ENCODE measurements around the gene UBE2H.
"Not testable (repeated sequence)": the region's sequence is repeated elsewhere in the genome, so short reads cannot be mapped to it uniquely, and the experiment has no call there.

UBE2H gene

DNA sequence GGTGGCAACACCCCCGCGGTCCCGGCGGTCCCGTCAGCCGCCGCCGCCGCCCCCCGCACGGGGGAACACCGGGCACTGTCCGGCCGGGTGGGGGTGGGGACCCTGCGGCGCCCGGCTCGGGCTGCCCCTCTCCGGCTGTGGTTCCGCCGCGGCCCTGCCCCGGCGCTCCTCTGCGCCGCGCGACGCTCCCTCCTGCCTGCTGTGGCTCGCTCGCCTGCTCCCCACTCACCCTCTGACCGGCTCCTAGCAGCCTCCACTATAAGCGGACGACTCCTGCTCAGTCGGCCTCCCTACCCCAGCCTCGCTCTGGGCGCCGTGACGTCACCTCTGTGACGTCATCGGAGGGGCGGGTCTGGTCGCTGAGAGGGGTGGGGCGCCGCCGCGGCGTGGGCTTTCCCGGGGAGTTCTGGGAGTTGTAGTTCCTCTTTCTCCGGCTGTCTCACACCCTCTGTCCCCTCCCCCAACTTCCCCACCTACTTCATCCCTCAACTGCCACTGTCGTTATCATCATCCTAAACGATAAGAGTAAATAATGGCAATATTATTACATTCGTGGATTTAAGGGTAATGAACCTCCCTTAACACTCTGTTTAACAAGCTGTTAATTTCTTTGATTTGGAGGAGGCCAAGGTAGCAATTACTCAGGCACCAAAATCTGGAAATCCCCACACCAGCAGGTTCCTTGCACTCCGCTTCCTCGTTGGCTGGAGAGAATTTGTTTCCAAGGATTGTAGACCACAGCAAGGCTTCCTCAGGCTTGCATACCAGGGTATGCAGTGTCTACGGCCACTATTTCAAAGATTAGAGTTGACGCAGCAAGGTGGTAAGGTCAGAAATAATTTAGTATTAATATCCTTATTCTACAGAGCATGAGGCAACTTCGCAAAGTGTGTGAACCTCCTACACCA is at the start of gene UBE2H:
Gene UBE2H, minus strand, starts transcription at position 308 of the 908 bp plus-strand sequence. CDS start 405 bp downstream, outside the sequence.
- DNase-seq (ENCODE audit: low read depth), result peak; percentile 93

DNA sequence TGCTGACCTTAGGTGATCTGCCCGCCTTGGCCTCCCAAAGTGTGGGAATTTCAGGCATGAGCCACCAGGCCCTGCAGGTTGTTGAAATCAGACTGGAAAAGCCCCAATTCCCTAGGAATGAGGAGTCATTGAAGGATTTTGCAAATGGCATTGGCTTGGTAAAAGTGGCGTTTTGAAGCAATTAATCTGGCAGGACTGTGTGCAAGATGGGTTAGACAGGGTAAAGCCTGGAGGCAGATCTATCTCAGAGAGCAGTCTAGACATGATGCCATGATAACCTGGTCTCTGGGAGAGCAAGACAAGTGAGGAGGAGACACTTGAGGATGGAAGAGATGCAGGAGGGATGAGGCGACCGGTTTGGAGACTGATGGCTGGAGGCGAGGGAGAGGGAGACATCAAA is 45.7 kb upstream of the UBE2H start:
- no peak for DNase-seq (ENCODE audit: low read depth)

DNA sequence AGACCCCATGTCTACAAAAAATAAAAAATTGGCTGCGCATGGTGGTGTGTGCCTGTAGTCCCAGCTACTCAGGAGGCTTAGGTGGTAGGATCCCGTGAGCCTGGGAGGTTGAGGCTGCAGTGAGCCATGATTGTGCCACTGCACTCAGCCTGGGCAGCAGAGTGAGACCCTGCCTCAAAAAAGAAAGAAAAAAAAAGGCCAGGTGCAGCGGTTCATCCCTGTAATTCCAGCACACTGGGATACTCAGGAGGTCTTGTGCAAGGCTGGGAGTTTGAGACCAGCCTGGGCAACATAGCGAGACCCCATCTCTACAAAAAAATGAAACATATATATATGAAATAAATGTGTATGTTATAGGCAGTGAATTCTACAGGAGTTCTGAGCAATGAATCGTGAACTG is 44.5 kb upstream of the UBE2H start:
- DNase-seq (ENCODE audit: low read depth), result no peak

DNA sequence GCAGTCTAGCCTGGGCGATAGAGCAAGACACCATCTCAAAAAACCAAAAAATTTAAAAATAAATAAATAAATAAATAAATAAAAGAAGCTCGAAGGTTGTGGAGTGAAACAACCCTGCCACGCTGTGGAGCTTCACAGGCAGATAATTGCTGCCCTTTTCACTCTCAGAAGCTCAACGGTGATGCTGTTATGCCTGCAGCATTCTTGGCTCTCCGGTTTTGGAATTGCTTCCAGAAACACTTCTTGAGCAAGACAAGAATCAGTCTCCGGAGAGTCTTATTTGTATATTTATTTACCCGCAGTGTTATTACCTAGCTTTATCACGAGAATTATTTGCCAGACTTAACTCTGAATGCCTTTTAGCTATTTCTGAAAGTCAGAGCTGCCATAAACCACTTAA is 40.5 kb upstream of the UBE2H start:
- DNase-seq (ENCODE audit: low read depth), result no peak

DNA sequence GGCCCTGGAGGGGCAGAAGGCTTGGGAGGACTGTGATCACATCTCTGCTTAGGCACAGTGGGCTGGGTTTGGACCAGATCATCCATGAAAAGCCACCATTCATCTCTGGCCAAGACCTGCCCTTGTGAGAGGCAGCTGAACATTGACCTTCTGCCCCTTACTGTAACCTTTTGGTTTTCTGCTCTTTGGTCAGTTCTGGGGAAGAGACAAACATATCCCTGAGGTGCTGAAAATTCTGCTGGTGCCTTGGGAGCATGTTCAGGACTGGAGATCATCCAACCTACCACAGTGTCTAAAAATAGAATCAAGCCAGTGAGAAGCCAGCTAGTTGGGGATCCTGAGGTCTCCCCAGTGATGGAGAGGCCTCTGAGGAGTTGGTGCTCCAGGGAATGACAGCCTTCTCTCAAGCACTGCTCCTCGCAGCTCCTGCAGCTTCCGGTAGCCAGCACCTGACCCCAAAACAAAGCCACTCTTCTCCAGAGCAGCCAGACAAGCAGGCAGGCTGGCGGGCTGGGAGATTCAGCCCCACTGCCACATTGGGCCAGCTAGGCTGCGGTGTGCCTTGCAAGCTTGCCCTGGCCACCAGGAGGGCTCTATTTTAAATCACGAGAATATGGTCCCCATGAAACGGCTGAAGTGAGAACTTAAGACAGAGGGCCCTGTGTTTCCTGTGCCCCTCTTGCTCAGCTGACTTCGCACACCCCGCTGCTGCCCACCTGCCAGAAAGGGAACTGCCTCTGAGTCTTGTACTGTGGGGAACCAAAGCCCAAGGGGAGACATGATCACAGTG is 37.8 kb upstream of the UBE2H start:
- DNase-seq (ENCODE audit: low read depth), result no peak

DNA sequence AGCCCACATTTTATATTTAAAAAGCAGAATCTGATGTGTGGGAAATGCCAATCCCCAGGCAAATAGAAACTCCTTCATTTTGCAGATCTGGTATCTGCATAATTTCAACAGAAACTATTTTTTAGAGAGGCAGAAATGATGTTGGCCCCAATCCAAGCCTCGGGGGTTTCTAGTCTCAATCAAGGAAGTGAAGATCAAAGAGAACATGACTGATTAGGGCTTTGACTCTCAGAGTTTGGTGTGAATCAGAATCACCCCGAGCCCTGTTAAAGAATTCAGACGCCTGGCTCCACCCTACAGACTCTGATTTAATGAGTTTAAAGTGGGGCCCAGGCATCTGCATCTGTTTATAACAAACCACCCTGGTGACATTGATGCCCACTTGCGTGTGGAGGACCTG is 36.7 kb upstream of the UBE2H start:
- DNase-seq (ENCODE audit: low read depth), result peak; percentile 12

DNA sequence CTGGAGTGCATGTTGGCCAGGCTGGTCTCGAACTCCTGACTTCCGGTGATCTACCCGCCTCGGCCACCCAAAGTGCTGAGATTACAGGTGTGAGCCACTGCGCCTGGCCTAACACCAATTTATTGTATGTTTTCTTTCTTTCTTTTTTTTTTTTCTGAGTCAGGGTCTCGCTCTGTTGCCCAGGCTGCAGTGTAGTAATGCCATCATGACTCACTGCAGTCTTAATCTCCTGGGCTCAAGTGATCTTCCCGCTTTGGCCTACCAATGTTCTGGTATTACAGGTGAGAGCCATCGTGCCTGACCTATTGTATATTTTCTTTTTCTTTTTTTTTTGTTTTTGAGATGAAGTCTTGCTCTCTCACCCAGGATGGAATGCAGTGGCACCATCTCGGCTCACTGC is 33.8 kb upstream of the UBE2H start:
- no peak for DNase-seq (ENCODE audit: low read depth)

DNA sequence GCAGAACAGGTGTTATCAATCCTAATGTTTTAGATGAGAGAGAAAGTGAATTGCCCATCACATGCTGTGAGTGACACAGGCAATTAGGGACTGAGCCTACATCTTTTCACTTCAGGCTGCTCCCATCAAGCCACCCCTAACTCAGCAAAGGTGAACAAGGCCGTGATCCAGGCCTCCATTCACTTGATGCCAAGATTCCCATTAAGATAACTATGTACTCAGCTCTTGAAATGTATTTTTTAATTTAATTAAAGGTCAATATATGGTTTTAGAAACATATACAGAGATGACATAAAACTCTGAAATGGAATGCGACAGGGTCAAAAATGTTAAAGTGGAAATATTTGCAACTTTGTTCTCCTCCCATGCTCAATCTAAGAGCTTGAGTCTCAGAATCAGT is 27.9 kb upstream of the UBE2H start:
- no peak for DNase-seq (ENCODE audit: low read depth)

DNA sequence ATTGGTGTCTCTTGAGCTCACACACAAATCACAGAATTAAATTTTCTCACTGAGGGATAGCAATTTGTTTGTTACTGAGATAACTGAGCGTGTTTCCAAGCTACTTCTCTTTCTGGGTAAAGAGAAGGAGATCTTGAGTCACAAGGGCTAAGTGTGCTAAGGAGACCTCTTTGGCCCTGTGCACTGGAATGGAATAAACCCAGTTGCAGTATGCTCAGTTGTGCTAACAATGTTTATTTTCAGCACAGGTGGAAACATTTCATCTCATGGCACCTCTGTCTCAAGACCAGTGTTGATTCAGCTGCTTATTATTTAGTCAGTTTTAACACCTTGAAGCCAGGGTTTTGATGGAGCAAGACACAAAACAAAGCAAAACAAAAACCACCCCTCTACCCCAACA is 22.5 kb upstream of the UBE2H start:
- no peak for DNase-seq (ENCODE audit: low read depth)

DNA sequence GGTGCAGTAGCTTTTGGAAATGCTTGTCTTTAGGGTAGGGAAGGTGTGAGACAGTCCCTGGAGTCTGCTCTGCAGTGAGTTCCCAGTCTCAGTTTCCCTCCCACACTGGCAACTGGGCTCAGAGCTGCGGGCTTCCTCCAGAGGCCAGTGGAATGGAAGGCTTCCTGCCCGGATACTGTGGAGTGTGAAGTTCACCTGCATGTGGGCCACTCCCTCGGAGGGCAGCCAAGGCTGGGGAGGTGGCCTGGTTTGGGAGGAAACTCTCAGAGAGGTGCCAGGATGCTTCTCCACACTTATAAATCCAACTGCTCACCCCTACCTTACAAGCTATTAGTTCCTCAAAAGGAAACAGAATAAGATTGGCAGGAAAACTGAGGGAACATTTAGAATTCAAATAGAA is 18.1 kb upstream of the UBE2H start:
- no peak for DNase-seq (ENCODE audit: low read depth)

DNA sequence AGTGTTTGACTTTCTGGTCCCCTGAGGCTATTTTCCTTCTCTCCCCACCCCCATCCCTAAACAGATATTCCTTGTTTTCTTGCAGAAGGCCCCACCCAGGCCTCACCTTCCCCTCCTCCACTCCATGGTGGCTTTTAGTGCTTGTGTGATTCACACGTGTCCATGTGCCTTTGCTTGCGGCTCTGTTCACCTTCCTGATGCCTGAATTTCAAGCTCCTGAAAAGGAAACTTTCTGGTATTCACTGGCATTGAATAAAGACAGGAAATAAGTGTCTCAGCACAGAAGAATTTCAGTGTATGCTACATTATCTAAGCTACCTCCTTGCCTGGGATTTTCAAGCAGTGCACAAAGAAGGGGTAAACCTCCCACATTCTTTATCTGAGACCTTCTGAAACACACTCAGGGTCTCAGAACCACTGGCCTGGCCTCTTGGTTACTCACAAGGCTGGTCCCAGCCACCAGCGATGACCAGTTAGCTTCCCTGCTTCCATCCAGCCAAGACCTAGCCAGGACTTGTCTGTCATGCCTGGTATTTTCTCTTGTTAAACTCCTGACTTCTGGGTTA is 17.2 kb upstream of the UBE2H start:
- DNase-seq (ENCODE audit: low read depth), result no peak

DNA sequence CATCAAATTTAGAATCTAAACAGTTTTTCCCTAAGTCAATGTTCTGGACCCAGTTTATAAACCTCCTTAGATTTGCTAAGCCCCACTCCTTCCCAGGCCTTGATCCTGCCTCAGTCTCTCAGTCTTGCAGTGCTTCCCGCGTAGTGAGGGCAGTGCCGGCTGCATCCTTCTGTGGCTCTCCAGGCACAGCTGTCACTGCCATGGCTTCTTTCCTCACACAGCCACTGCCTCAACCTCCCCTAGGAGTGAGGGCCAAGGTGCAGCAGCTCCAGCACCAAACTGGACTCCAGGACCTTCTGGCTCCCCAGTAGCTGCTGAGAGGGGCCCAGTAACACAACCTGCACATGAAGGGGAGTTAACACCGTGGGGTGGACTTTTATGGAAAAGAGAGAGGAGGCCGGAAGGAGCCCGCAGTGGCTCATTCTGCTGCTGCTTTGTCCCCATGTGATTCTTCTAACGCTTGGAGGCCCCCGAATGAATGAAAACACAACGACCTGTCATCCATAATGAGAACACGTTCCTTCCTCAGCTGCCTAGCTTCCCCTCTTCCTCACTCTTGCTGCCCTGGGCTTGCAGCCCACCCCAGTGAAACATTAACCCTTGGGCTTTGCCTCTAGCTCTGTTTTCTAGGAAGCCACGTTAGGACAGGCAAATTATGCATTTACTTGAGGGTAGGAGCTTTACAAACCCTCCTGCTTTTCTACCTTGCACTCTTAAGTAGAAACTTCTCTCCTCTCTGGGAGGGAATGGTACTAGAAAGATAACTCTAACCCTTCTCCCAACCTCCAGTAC is 16.0 kb upstream of the UBE2H start:
- DNase-seq (ENCODE audit: low read depth), result no peak

DNA sequence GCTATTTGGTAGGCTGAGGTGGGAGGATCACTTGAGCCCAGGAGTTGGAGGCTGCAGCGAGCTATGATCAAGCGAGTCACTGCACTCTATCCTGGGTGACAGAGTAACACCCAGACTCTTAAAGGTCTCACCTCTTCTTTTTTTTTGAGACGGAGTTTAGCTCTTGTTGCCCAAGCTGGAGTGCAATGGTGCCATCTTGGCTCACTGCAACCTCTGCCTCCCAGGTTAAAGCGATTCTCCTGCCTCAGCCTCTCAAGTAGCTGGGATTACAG is 7.4 kb upstream of the UBE2H start:
- not testable (repeated sequence) for DNase-seq (ENCODE audit: low read depth)

DNA sequence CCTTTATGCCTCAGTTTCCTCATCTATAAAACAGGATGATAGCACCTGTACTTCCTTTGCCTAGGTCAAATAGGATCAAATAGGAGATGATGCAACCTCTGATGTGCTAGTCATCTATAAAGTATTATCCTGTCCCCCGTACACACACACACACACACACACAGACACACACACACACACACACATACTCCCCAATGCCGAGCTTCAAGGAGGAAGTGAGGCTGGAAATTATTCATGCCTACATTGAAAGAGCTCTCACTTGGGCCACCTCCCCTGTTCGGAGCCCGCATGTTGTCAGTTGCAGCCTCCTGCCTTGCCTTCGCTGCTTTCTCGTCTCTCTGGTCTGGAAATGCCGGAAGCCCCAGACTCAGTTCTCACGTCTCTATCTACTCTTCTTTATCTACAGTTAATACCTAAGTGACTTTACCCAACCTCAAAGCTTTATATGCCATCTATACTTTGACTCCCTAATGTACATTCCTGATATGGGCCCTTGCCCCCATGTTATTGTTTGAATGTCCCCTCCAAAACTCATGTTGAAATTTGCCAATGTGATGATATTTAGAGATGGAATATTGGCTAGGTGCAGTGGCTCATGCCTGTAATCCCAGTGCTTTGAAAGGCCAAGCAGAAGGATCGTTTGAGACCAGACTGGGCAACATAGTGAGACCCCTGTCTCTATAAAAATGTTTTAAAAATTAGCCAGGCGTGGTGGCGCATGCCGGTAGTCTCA is 6.9 kb upstream of the UBE2H start:
- DNase-seq (ENCODE audit: low read depth), result no peak

DNA sequence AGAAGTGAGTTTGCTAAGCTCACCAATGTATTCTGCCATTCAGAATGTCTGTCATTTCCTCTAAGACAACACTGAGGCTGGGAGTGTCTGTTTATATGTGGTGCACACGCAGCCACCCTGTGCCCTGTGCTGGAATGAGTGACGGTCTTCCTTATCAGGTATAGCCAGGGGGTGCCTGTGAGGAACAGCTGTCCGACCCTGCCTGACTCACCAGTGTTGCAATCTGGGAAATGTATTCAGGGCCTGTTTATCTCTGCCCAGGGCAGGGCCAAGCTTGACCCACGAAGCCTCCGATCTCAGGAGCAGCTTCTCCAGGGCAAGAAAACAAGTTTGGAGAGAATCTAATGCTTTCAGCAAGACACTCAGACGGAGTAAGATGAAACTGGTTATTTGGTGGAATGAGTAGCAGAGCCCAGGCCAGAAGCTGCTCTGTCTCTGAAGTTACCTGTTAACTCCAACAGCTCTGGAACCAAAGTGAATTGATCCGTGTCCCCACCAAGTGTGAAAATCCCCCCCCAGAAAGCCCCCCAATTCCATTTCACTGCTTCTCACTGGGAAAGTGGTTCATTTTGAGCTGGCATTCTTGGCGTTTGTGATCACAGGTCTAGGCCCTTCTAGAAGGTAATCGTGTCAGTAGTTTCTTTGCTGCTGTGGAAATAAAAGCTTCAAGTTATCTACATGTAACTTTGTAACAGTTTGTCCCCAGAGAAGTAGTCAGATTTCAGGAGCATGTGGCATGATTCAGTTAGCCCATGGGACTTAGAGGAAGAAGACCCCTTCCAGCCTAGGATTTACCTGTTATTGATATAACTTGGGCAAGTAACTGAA is 6.1 kb upstream of the UBE2H start:
- no peak for DNase-seq (ENCODE audit: low read depth)

DNA sequence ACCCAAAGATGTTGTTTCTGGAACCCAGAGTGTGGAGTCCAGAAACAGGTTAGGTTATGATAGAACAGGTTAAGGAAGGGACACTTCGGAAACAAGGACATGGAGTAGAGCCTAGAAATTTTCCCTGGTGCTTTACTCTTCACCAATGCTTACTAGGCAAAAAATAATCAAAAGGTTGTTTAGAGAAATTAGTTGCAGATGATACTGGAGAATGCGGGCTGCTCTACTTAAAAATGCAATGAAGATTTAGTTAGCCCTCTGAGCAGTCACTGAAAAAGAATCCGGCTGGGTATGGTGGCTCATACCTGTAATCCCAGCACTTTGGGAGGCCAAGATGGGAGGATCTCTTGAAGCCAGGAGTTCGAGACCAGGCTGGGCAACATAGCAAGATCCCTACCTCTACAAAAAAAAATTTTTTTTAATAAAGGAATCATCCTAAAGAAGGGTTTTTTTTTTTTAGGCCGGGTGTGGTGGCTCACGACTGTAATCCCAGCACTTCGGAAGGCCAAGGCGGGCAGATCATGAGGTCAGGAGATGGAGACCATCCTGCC is 3.3 kb upstream of the UBE2H start:
- no peak for DNase-seq (ENCODE audit: low read depth)

DNA sequence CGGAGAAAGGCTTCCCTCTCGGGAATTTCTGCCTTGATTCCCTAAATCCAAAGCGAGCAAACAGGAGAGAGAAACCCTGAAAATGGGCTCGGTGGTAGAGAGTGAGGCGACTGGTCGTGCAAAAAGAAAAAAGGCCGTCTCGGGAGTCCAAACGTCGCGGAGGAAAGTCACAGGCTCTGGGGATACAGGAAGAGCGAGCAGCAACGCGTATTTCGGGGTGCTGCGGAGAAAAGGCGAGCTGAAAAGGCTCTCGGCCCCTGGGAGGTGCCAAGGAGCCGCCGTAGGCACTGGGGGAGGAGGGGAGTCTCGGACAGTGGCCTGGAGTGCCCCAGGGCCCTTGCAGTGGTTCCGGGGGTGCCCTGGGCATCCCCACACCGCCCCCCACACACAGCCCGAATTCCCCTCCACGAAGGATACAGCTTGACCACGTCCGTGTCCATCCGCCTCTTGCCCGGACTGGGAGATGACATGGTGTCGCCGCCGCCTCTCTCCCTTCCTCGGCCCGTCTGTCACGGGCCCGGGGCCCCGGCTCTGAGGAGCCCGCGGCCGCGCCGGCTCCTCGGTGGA is 591 bp downstream of the UBE2H start:
- DNase-seq (ENCODE audit: low read depth), result no peak

DNA sequence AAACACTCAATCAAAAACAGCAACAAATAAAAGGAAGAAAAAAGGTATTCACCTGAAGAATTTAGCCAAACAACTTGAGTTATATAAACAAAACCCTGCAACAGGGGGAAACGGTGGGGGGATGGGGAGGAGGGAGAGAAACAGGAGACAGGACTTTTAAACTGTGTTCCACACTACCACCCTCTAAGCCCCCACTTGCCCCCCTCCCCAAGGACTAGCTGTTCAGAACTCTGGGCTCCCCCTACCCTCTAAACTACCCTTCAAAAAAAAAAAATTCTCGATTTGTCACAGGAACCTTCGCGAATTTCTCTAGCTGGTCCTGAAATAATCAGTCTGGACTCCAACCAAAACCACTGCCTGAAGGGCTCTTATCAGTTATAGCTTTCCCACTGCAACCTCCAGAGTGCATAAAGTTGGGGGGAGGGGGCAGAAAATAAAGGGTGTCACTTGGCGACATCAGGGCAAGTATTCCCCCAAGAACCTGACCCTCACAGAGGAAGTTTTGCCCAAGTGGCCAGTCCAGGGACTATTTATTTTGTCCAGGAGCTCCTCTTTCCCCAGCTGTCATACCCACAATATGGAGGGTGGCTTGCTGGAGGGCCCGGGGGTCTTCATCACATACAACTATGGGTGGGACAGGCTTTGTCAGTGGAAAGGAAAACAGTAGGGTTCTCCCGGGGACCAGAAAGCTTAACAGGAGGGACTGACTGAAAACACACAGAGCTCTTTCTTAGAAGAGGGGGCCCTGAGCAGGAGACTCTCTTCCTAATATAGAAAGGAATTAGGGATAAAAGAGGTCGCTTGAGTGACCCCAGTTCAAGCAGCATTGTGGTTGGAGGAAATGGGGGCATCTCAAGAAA is 1.3 kb downstream of the UBE2H start:
- no peak for DNase-seq (ENCODE audit: low read depth)

DNA sequence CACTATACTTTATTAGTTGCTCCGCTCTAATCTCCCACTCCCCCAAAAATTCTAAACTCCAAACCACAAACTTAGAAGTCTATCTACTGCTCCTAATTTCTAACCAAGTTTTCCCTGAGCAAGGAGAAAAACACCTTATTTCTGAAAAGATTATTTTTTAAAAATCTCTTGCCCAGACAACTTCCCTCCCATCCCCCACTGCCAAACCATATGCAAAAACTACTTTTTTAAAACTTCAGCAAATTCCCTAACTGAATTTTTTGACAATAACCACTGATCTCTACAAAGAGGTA is 1.9 kb downstream of the UBE2H start:
- no peak for DNase-seq (ENCODE audit: low read depth)
